ENCODE data around the gene TOR1A.
A peak's percentile ranks its signal among the peaks of the same experiment; 100 is the strongest.
"Not testable (repeated sequence)": the region's sequence is repeated elsewhere in the genome, so short reads cannot be mapped to it uniquely, and the experiment has no call there.

Gene TOR1A

GRCh38 chr9:129816501-129817435 is 7.2 kb downstream of the TOR1A start:
- peak in 1 of 2 experiments; percentile 26 for DNase-seq

- no peak for DNase-seq
These were observed 8.7 kb downstream of the TOR1A start for GRCh38 chr9:129815278-129815677.

GRCh38 chr9:129814432-129815223 is 9.3 kb downstream of the TOR1A start:
- no peak for DNase-seq

- DNase-seq: no peak
These were observed 10.3 kb downstream of the TOR1A start for GRCh38 chr9:129813661-129814060.

DNA sequence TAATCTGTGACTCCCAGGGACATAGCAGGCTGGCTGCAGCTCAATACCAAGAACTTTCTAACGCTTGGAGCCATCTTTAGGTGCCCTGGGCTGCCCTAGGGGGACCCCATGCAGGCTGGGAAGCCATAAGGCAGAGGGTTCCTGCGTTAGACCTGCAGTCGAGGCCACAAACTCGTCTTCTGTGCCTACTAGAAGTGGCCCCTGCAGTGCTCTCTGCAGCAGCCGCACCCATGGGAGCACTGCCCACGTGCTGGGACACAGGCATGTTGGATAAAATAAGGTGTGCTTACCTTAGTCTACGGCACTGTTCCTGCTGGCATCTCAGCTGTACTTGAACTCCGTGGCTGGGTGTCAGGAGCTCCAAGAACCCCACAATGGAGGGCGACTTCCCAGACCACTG is 11.6 kb downstream of the TOR1A start:
- DNase-seq: no peak

DNA sequence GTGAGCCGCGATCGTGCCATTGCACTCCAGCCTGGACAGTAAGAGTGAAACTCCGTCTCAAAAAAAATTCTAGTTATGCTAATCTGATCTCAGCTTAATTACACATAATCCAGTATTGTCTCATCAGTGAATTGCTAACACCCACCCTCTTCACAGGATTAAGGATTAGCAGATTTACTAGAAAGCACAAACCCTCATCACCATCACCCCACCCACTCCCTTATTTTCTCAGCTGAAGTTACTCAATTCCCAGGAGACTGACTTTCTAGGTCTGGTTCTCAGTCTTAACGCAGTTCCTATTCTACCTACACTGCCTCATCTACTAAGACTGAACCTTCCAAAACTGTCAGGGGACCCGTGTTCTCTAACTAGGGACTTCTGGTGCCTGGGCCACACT is 12.0 kb downstream of the TOR1A start:
- no peak for DNase-seq

DNA sequence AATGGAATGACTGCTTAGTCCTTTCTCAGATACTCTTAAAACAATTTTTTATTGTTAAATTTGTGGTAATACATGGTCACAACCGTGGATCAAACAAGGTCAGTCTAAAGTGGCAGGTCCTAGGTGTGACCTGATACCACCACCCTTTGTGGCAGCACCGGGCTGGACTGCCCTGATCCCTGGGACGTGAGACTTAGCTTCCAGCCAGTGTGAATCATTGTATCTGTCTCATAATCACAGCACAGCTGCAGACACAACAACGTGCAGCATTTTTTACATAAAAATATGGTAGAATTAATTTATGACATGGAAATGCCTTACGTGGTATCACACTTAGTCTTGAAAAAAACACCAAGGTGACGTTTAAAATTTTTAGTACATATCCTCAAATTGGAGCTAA is 13.1 kb downstream of the TOR1A start:
- DNase-seq: no peak

DNA sequence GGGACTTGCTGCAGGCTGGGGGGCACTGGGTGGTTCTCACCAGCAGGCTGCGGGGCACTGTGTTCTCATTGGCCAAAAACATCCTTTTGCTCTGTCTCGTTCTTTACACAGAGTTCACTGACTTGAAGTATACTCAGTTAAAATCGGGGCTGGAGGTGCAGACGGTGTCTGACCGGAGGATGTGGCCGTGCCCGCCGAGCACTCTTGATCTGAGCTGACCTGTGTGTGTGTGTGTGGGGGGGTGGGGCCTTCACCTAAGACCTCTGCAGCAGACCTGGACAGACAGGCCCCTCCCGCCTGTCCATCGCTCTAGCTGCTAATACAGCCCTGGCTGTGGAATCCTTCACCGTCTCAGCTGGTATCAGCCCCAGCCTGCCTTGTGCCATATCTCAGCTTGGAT is 13.8 kb downstream of the TOR1A start:
- no peak for DNase-seq

GRCh38 chr9:129809346-129809745 is 14.6 kb downstream of the TOR1A start:
- DNase-seq: no peak

- peak; percentile 63 to 82 for DNase-seq
These were observed 17.9 kb downstream of the TOR1A start for GRCh38 chr9:129806061-129806460.

DNA sequence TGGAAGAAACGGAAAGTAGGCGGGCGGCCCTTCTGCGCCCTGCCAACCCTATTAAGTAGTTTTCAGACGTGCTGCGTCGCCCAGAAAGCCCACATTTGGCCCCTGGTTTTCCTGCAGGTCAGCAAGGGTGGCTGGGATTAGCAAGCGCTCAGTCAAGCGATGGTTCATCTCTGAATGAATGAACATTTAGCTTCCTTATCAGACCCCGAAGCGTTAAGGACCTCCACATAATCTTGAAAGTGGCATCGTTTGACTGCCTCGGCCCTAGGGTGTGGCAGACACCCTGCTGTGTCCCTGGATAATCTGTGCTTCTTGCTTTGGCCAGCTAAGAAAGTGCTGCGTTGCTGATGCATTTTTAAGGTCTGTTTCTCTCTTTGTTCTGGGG is 20.3 kb downstream of the TOR1A start:
- DNase-seq: no peak

- DNase-seq: peak; percentile 87 to 88
These were observed 20.9 kb downstream of the TOR1A start, which contains the start of gene TOR1B for GRCh38 chr9:129802833-129803675. TSS of gene TOR1B (plus strand) at chr9:129803184. CDS start at chr9:129803213, 29 bp downstream.

DNA sequence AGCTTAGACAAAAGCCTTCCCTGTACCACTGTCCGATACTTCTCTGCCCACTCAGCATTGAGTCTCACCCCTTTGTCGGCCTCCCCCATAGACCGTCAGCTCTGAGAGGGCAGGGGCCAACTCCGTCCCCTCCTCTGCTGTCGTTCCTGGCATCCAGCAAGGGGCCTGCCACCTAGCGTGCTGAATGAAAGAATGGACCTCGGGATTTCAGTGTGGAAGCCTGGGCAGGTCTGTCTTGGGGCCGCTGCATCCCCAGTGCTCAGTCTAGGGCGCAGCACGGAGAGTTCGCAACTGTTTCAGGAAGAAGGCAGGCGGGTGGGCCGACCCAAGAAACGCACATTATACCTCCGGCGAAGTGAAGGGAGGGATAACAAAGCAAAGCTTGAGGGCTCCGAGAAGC is 22.4 kb downstream of the TOR1A start:
- DNase-seq: no peak

- DNase-seq: no peak
These were observed 25.0 kb downstream of the TOR1A start for GRCh38 chr9:129798973-129799372.

GRCh38 chr9:129796029-129796428 is 27.9 kb downstream of the TOR1A start:
- DNase-seq: not testable (repeated sequence)

DNA sequence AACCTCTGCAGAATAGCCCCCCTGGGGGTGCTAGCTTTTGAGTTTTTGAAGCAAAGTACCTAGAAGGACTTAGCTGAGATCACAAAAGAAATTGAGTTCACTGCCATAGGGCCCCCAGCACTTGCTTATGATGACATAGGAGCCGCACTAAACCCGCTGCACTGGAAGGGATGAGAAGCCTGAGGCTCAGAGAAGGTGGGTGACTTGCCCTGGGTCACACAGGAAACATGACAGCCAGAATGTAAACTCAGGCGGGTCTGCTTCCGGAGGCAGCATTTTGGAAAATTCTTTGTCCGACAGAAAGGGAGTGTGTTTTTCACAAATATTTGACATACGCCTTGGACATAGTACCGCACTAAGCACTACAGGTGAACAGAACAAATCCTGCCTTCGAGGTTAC is 29.4 kb downstream of the TOR1A start:
- DNase-seq: no peak

DNA sequence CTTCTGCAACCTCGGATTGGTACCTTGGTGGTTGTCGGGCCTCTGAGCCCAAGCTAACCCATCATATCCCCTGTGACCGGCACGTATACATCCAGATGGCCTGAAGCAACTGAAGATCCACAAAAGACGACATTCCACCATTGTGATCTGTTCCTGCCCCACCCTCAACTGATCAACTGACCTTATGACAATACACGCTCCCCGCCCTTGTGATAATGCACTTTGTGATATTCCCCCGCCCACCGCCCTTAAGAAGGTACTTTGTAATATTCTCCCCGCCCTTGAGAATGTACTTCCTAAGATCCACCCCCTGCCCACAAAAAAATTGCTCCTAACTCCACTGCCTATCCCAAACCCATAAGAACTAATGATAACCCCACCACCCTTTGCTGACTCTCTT is 37.5 kb downstream of the TOR1A start:
- no peak for DNase-seq

GRCh38 chr9:129785866-129786265 is 38.1 kb downstream of the TOR1A start:
- no peak for DNase-seq

GRCh38 chr9:129784970-129785369 is 39.0 kb downstream of the TOR1A start:
- not testable (repeated sequence) for DNase-seq

- peak; percentile 70 to 86 for DNase-seq
These were observed 40.2 kb downstream of the TOR1A start for GRCh38 chr9:129783516-129784361.

- DNase-seq: no peak
These were observed 42.0 kb downstream of the TOR1A start for GRCh38 chr9:129781981-129782380.

DNA sequence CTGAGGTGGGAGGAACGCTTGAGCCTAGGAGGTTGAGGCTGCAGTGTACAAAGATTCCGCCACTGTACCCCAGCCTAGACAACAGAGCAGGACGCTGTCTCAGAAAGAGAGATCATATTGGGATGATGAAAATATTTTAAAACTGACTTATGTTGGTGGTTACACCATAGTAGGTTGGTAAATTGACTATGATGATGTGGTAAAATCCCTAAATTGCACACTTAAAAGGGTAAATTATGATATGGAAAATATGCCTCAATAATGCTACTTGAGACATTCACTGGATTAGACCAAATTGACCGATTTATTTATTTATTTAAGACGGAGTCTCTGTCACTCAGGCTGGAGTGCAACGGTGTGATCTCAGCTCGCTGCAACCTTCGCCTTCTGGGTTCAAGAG is 42.8 kb downstream of the TOR1A start:
- DNase-seq: no peak

Measured in Kasumi-1 (cell line).